H1 (cell line): Measurements from ENCODE around the gene CAPN14. TPM values are rescaled to one million over a fixed set of nuclear protein-coding genes. Genes with fewer than 3 reads are reported as not detected.

Experiments
- MAFK ChIP-seq: IDR thresholded peaks from 2 replicates; pipeline ENCODE4 v1.6.1; 2012; ENCODE audit warnings: low read depth, mild to moderate bottlenecking, improper control_type of control experiment, low read length
- polyA plus RNA-seq, 7 experiments: library from polyadenylated mRNA; depleted of rRNA in 3 of 7; stranded (reverse) in 5 of 7; unstranded in 2 of 7; fragments of >200 nt in 5 of 7; fragments of 200-250 nt in 2 of 7; gene quantifications; 1 replicate in 5 of 7; 2 replicates in 1 of 7; 4 replicates in 1 of 7; pipeline versions ENCODE4 v1.2.1 to v1.2.3, GENCODE V29; 2011 to 2013; ENCODE audit warnings: missing spikeins in 2 of 7, mixed read lengths in 2 of 7
- total RNA-seq: library from RNA; stranded (reverse); fragmentation: NEBNext Ultra II Directional; extraction: Animal tissue kit (Norgen Biotek cat#: 25700); gene quantifications from 2 replicates; pipeline ENCODE4 v1.2.1, GENCODE V29; 2021

The CAPN14 gene
- total and polyA plus RNA-seq, 2 of the 8 experiments (the other 6 are each of a cell fraction or from before 2014, with no cell fraction given): 0.07 TPM; not detected in 1

GRCh38 chr2:31241625-31242270 lies 24.4 kb upstream of the CAPN14 start (continued):
- no peak for TF ChIP-seq MAFK
- TF ChIP-seq, all 59 proteins: peak for 0
